Endothelial cell of umbilical vein (primary cell): ENCODE data around the gene MAPKBP1. TPM values are rescaled to one million over a fixed set of nuclear protein-coding genes. Genes with fewer than 3 reads are reported as not detected.

Source experiments
- BruUV-seq: library from RNA; stranded (reverse); fragments of 400-500 nt; replicated peaks from 2 replicates; lab custom pipeline; 2021; lab: Mats Ljungman, UMichigan
- CTCF ChIA-PET: fragments of 300-600, 350-600 bp; sonication (Branson Sonifier 250); formaldehyde crosslinking; loops from one replicate; lab custom pipeline; 2021; ENCODE audit warnings: antibody characterized with exemption, inconsistent platforms; lab: Charles Lee
- POLR2A ChIA-PET: fragments of 300-600, 350-600 bp; sonication (Branson Sonifier 250); formaldehyde crosslinking; loops from one replicate; lab custom pipeline; 2021; ENCODE audit warnings: antibody characterized with exemption, inconsistent platforms; lab: Charles Lee
- DNase-seq: peaks from one replicate; pipeline ENCODE4 v3.0.0-alpha.2; 2011; ENCODE audit warnings: low read depth, low spot score
- FAIRE-seq: peaks from 2 replicates; lab custom pipeline; 2011; peaks lifted over from hg19 to GRCh38; lab: Jason Lieb, UNC
- H2AFZ ChIP-seq: 2 replicates; pipeline ENCODE4 v1.6.0; 2012; ENCODE audit warnings: low read depth, low read length, control low read depth, inconsistent platforms
- H3K27ac ChIP-seq: 2 replicates; pipeline ENCODE4 v1.5.1; 2011; ENCODE audit warnings: low read depth, mild to moderate bottlenecking, control low read depth, low read length, moderate library complexity; ENCODE audit not compliant: insufficient read depth
- H3K27me3 ChIP-seq, 2 experiments: 2 replicates each; pipeline versions ENCODE4 v1.6.0 to v1.6.1; 2011; ENCODE audit warnings: low read length in 2 of 2, mixed read lengths in 1 of 2; ENCODE audit not compliant: control insufficient read depth in 2 of 2, insufficient read depth in 2 of 2
- H3K36me3 ChIP-seq, 2 experiments: 2 replicates in 1 of 2; 3 replicates in 1 of 2; pipeline ENCODE4 v1.5.1; 2011; ENCODE audit warnings: low read length in 2 of 2, mild to moderate bottlenecking in 1 of 2, moderate library complexity in 1 of 2; ENCODE audit not compliant: control insufficient read depth in 2 of 2, insufficient read depth in 2 of 2; ENCODE audit errors: extremely low read depth in 1 of 2
- H3K4me1 ChIP-seq: 3 replicates; pipeline ENCODE4 v1.5.1; 2011; ENCODE audit warnings: mild to moderate bottlenecking, low read length; ENCODE audit not compliant: control insufficient read depth, insufficient read depth; ENCODE audit errors: extremely low read depth
- H3K4me2 ChIP-seq: 2 replicates; pipeline ENCODE4 v1.6.1; 2011; ENCODE audit warnings: low read length, control low read depth, mixed read lengths; ENCODE audit not compliant: insufficient read depth
- H3K4me3 ChIP-seq, 3 experiments: fragments of 200-600 bp in 1 of 3; sonication (generic), shearing (Covaris generic) in 1 of 3; replicated peaks in 1 of 3; 2 replicates each; pipeline ENCODE4 v1.5.1; 2011 to 2016; ENCODE audit warnings: control low read depth in 3 of 3, low read length in 3 of 3, mild to moderate bottlenecking in 2 of 3, inconsistent platforms in 1 of 3, low read depth in 1 of 3, moderate library complexity in 1 of 3; ENCODE audit not compliant: insufficient read depth in 1 of 3
- H3K79me2 ChIP-seq: 2 replicates; pipeline ENCODE4 v1.6.0; 2012; ENCODE audit warnings: low read length, inconsistent platforms; ENCODE audit not compliant: control insufficient read depth, insufficient read depth
- H3K9ac ChIP-seq: replicated peaks from 2 replicates; pipeline ENCODE3; 2011; ENCODE audit warnings: low read length, control low read depth; ENCODE audit not compliant: insufficient read depth; ENCODE audit errors: extremely low read depth
- H3K9me1 ChIP-seq: replicated peaks from 3 replicates; pipeline ENCODE4 v1.6.0; 2011; ENCODE audit warnings: mild to moderate bottlenecking, low read length; ENCODE audit not compliant: control insufficient read depth, insufficient read depth; ENCODE audit errors: extremely low read depth
- H3K9me3 ChIP-seq: replicated peaks from 2 replicates; pipeline ENCODE4 v1.5.1; 2012; ENCODE audit warnings: low read length, inconsistent platforms; ENCODE audit not compliant: control insufficient read depth, insufficient read depth
- H4K20me1 ChIP-seq: replicated peaks from 2 replicates; pipeline ENCODE3; 2011; ENCODE audit warnings: mild to moderate bottlenecking, low read length; ENCODE audit not compliant: control insufficient read depth, insufficient read depth; ENCODE audit errors: extremely low read depth
- CTCF ChIP-seq, 2 donors: IDR thresholded peaks; 1 replicate in 1 of 2; 2 replicates in 1 of 2; pipeline ENCODE4 v1.5.1; 2011; ENCODE audit warnings: low read length in 2 of 2, mild to moderate bottlenecking in 2 of 2, moderate library complexity in 2 of 2, control low read depth in 1 of 2, inconsistent platforms in 1 of 2, low read depth in 1 of 2; ENCODE audit not compliant: insufficient read depth in 1 of 2; ENCODE audit errors: extremely low read depth in 1 of 2
- EZH2 ChIP-seq: IDR thresholded peaks from 2 replicates; pipeline ENCODE4 v1.6.1; 2012; ENCODE audit warnings: borderline replicate concordance, low read depth, mild to moderate bottlenecking, moderate library complexity, low read length, inconsistent platforms; ENCODE audit not compliant: severe bottlenecking
- FOS ChIP-seq: IDR thresholded peaks from 2 replicates; pipeline ENCODE4 v1.6.1; 2011; ENCODE audit warnings: mild to moderate bottlenecking, low read length, moderate library complexity, borderline replicate concordance; ENCODE audit not compliant: insufficient read depth
- GATA2 ChIP-seq: IDR thresholded peaks from 2 replicates; pipeline ENCODE4 v1.7.0; 2011; ENCODE audit warnings: low read depth, mild to moderate bottlenecking, moderate library complexity, mixed read lengths, low read length; ENCODE audit not compliant: insufficient read length, insufficient read depth
- JUN ChIP-seq: IDR thresholded peaks from 2 replicates; pipeline ENCODE4 v1.6.1; 2011; ENCODE audit warnings: borderline replicate concordance, low read depth; ENCODE audit not compliant: insufficient read length, insufficient read depth
- MYC ChIP-seq: IDR thresholded peaks from one replicate; pipeline ENCODE4 v1.6.1; 2011; ENCODE audit warnings: mild to moderate bottlenecking, low read depth, low read length
- POLR2A ChIP-seq: IDR thresholded peaks from 2 replicates; pipeline ENCODE4 v1.6.1; 2012; ENCODE audit warnings: low read depth, mild to moderate bottlenecking, control low read depth, low read length
- POLR2AphosphoS5 ChIP-seq: IDR thresholded peaks from 2 replicates; pipeline ENCODE4 v1.6.1; 2012; ENCODE audit warnings: low read depth, mild to moderate bottlenecking, control low read depth, low read length, moderate library complexity; ENCODE audit not compliant: insufficient read depth
- dilution Hi-C: fragments of 300-500 bp; cut with MboI; formaldehyde crosslinking; loops from one replicate; pipeline ENCODE4 v1.15.0; 2019; ENCODE audit warnings: low sequenced_read_pairs; ENCODE audit not compliant: extremely low pct_ligation_motif_present
- intact Hi-C: fragments of 100-400 bp; cut with micrococcal nuclease; formaldehyde crosslinking; loops from one replicate; pipeline ENCODE4 v1.10.0; 2022
- polyA plus RNA-seq, 4 experiments: library from polyadenylated mRNA; depleted of rRNA in 3 of 4; stranded (reverse) in 3 of 4; unstranded in 1 of 4; fragments of >200 nt; gene quantifications; 2 replicates each; pipeline versions ENCODE4 v1.2.1 to v1.2.3, GENCODE V29; 2011 to 2012; ENCODE audit warnings: missing spikeins in 1 of 4
- total RNA-seq: library from RNA; stranded (reverse); gene quantifications from 2 replicates; pipeline ENCODE4 v1.2.3, GENCODE V29; 2021

Gene MAPKBP1
- total and polyA plus RNA-seq, 2 donors (not counting 3 experiments of a cell fraction or from before 2014, with no cell fraction given), result 12.3 to 55.8 TPM

- Histone ChIP-seq H3K27ac (peak overlapping the region; percentile 93), H3K27me3 (no peaks in the 10 kb centered on the region), H3K9me3 (no peaks in the 10 kb centered on the region), H3K9me1 (no peaks in the 10 kb centered on the region), H4K20me1 (no peaks in the 10 kb centered on the region), H3K9ac (peak overlapping the region; percentile 68), H3K4me2 (peak overlapping the region; percentile 74), H3K36me3 (no peaks in the 10 kb centered on the region), H3K4me3 (peak overlapping the region in 1 of 3 experiments; percentile 1), H3K79me2 (peaks cover 67% of the 10 kb centered on the region), H3K4me1 (peaks cover 53% of the 10 kb centered on the region), H2AFZ (no peak overlapping the region)
- POLR2A ChIA-PET, result interaction anchor here (1.1 to 1.4 kb wide), 2 partner anchors 14 to 18 kb away, joined by 3 to 9 read pairs; no protein-coding TSS in a partner anchor
- intact Hi-C loops, result loop anchor here (1.0 kb wide), 2 partner anchors 17 to 20 kb away; partner anchors contain the start of gene MAPKBP1
- FAIRE-seq (peak; percentile 91), DNase-seq (peak; percentile 85)
- dilution Hi-C loops, result no loop called here
- CTCF ChIA-PET, result interaction anchor here (0.6 to 10.8 kb wide), 4 partner anchors 11 to 20 kb away, joined by 3 to 219 read pairs (median 4); partner anchors contain the start of gene MAPKBP1
- BruUV-seq, result TSS peak; percentile 93
- TF ChIP-seq CTCF (IDR thresholded peaks at IDR 0.05; ENCODE audit: extremely low read depth in 1 of 2, insufficient read depth in 1 of 2, low read depth in 1 of 2, low read length in 2 of 2), result no peak
- peak; percentile 84 for TF ChIP-seq GATA2
- no peak for TF ChIP-seq MYC
- TF ChIP-seq FOS, result peak; percentile 73
- TF ChIP-seq EZH2, result no peak
- peak; percentile 60 for TF ChIP-seq POLR2A
- TF ChIP-seq JUN, result peak; percentile 71
- TF ChIP-seq POLR2AphosphoS5, result peak; percentile 73
Measured at GRCh38 chr15:41790756-41791546, 16.7 kb downstream of the MAPKBP1 start.
